Measurements from ENCODE around the gene DAZAP1.

GRCh38 chr19:1400281-1401137 lies 6.9 kb upstream of the DAZAP1 start:
- no peak for TF ChIP-seq POLR2A (IDR thresholded peaks at IDR 0.05)
- TF ChIP-seq CTCF (IDR thresholded peaks at IDR 0.05): no peak
- no peak for TF ChIP-seq EP300 (IDR thresholded peaks at IDR 0.05)

Data from gastroesophageal sphincter (tissue), 3 donors.